Stimulated activated CD4-positive, alpha-beta T cell treated with anti-CD3 and anti-CD28 coated beads, Interleukin-2, amount 100 ng/mL, for 4 hours (primary cell): ENCODE results near the gene CASP5.
"Not testable (repeated sequence)": the region's sequence is repeated elsewhere in the genome, so short reads cannot be mapped to it uniquely, and the experiment has no call there.

Experiments
- DNase-seq: peaks from one replicate; pipeline ENCODE4 v3.0.0-alpha.2; 2020; ENCODE audit warnings: low read depth

The CASP5 gene

DNA sequence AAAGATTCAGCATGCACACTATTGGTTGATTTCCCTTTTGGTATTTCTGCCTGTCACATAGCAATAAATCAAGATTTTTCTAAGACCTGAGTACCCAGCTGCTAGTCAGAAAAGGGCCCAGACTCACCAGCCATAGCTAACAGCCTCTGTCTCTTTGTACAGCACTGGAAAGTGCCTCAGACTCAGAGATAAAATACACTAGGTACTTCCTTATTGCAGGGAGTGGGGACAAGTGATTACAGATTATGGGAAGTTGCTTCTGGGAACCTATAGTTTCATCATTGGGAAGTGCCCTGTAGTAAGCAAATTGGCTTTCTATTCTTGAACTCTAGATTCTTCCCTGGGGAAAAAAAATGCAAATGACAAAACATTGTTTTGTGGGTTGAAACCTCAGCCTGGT lies at the start of gene CASP5:
Gene CASP5 (minus strand): TSS at position 166 of the 400 bp plus-strand sequence. CDS start 32 bp downstream, at position 134.
- DNase-seq, result no peak

DNA sequence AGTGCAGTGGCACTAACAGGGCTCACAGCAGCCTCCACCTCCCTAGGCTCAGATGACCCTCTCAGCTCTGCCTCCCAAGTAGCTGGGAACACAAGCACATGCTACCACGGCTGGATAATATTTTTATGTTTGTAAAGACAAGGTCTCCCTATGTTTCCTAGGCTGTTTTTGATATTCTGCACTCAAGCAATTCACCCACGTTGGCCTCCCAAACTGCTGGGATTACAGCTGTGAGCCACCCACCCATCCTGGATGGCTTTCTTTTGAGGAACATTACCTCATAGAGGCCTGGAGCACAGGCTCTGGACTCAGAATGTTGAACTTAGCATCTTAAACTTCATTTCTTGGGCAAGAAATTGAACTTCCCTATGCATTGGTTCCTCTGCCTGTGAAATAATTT lies 49.1 kb upstream of the CASP5 start:
- DNase-seq, result not testable (repeated sequence)

DNA sequence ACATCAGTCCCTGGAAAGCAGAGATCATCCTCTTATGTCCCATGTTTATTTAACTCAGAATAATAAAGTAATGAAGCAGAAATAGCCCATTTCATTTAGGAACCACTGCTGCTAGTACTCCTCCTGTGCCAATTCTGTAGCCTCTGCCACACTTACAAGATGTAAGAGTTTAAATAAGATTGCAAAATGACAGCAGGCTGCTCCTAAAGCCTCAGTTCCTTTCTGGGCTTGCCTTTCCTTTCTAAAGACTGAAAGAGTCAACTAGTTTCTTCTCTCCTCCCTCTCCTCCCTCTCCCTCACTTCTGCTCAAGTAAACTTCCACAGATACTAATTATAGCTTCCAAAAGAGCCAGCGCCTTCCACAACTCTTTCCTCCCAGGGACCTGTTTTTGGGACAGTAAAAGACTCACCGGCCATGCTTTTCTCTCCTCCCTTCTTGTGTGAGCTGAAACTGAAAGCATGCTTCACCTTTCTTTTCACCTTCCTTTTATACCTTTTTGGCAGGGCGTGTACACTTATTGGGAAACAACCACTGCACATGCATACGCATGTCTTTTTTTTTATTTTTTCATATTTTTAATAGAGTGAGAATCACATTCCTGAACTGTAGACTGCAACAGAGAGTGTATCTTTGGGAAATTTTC lies 48.2 kb upstream of the CASP5 start:
- peak; percentile 2 for DNase-seq

DNA sequence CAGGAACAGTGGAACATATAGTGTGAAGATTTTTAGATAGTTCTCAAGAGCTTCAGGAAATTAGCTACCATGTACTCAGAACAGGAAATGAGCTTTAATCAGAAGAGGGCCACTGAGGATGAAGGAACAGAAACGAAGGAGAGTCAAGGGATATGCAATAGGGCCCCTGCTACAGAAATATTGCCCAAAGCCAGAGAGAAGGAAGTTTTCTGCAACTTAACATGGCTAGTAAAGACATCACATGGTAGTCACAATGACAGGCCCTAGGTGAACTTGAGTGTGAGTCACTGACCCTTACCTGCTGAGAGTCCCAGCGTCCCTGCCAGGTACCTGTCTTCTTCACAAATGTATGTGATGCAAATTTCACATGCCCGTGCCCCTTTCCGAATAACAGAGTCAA lies 47.3 kb upstream of the CASP5 start:
- peak; percentile 6 for DNase-seq

DNA sequence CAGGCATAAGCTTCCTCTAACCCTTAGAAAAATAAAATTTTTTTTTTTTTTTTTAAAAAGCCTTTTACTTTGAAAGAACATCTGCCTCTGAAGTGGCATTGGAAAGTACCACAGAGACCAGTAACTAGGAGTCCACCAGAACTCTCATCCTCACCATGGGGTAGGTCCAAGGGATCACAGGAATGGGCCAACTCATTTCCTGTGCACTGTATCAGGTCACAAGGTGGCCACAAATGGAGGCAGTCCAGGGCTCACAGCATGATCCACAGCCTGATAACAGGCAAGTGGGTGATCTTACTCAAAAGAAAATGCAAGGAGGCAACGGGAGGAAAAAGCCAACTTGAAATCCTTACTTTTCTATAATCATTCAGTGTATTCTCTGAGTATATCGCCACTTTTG lies 46.8 kb upstream of the CASP5 start:
- not testable (repeated sequence) for DNase-seq

DNA sequence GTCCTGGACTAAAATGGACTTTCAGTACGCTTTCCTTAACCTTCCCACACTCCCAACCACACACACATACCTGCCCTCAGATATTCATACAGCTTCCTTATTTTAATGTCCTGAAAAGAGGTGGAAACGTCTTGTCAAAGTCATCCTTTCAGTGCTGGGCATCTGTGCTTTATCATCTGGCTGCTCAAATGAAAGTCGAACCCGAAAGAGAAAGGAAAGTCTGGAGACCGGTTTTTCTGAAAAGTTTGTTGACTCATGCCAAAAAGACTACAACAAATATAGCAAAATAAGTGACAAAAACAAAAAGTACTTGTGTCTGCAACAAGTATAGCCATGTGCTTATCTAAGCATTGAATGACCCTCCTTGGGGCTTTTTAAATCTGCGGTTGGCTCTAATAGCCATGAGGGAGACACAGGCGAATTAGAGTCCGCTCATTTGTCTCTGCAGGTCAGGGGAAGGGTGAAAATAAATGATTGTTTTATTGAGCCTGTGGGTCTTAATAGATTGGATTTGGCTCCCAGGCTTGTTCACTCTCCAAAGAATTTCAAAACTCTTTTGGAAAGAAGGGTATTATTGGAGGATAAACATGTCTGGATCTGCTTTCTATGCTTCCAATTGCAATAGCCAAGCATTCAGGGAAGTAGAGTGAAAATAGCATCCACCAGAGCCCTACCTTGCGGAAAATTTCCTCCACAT lies 40.4 kb upstream of the CASP5 start:
- not testable (repeated sequence) for DNase-seq

DNA sequence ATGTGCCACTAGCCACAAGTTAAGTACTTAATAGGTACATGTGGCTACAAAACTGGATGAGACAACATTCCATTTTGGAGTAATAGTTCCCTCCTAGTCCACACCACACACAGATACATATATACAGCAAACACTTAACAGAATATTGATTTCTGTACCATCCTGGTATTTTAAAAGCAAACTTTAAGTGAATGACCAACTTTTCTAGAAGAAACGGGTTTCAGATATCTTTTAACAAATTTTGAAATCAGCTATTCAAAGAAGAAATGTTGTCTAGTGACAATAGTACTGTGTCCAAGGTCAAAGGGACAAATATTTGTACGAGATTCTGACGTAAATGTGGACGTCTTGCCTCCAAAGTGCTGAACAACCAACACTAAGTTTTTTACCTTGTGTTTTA lies 34.5 kb upstream of the CASP5 start:
- no peak for DNase-seq

DNA sequence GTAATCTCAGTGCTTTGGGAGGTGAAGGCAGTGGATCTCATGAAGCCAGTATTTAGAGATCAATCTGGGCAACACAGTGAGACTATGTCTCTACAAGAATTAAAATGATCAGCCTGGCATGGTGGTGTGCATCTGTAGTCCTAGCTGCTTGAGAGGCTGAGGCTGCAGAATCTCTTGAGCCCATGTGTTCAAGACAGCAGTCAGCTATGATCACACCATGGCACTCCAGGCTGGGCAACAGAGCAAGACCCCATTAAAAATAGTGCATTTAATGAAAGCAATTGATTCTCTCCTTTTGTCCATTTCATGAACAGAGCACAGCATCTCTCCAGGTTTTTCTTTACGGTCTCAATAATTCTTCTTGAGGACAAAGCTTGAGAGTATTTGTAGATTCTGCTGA lies 33.5 kb upstream of the CASP5 start:
- DNase-seq, result no peak

DNA sequence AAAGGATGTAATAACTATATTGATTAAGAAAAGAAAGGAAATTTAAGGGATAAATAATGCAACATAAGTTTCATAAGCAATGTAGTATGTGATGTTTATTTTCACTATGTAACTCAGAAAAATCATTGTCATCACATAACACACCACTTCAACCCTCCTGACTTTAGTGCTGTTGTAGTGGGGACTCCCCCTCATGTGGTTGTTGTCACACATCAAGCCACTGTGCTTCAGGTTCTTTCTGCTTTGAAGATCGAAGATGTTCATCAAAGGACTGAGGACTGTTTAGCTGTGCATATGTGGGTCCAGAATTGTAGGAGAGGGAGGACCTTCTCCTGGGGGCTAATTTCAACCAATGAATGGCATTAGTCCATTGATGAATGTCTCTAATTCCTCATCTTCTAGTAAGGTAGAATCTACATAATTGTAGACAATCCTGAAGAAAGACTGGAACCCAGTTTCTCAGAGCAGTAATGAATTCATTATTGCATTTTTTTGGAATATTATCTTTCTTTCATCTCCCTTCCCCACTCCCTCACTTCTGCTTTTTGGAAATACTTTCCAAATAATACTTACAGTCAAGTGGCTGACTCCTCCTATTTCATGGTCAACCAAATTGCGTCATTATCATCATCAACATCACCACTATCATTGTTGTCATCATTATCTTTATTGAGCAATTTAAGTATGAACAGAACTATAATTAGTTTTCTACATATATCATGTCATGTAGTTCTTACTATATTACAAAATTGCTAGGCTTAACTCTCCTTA lies 31.9 kb upstream of the CASP5 start:
- no peak for DNase-seq

DNA sequence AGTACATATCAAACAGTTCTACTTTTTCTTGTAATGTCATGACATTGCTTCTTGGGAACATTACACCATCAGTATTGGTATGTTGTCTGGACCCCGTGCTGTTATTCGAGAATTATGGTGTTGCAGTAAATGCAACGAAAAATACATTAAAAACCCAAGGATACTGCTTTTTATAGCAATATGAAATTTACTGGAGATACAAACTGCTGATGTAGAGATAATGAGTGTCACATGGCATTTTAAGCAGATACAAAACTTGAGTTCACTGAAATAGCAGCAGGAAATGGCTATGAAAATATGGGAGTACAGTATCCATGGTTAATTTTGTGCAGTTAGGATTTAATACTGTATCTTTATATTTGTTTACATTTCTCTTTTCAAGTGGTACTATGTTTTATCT lies 29.5 kb upstream of the CASP5 start:
- no peak for DNase-seq

DNA sequence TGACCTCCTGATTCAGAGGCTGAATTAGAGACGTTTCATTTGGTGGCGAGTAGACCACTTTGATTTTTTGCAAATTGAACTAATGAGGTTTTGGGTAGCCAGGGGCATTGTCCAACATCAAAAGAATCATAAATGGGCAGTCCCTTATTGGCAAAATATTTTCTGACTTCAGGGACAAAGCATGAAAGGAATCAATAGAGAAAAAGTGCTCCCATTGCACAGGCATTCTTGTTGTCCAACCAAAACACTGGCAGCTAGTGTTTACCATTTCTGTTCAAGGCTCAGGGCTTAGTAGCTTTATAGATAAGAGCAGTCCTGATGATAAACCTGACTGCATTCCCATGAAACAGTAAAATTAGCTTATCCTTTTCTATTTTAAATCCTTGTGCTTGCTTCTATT lies 28.6 kb upstream of the CASP5 start:
- DNase-seq, result no peak

DNA sequence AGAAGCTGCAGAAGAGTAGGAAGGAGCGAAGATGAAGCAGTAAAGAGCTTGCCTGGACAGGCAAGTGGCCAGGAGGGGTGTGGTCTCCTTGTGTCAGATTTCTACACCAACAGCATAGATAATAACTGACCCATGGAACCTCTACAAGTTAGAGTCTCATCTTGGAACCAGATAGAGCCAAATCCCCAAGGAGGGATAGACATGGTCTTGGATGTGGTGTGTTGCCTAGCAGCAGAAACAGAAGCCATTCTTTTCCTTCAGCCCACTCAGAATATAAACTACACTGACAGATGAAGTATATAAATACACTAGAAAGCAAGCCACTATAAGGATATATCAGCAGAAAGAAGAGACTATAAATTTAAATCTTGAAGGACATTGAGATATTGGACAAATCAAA lies 26.5 kb upstream of the CASP5 start:
- DNase-seq, result no peak

DNA sequence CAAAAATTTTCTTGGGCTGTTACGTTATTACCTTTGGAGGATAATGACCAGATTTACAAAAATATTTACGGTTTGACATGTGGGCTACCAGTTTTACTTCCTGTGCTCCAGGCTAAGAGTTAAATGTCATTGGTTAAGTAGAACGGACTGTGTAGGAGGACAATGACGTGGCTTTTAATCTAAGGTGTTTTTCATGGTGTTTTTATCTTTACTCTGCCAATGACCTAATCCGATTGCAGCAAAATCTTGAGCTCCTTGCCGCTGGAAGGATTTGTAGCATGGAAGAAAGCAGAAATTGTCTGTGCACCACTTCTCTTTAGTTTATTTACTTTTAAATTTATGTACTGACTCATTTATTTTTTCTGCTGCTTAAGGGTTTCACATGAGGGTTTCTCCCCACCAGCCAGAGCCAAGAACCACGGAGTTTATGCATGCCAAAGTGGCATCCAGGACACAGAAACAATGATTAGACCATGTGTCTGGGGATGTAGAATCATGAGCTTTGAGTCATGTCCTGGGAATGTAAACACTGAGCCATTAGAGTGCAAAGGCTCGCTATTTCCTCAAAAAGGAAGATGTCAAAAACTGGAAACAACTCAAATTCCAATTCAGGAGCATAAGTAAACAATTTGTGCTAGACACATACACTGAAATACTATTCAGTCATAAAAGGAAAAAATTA lies 24.1 kb upstream of the CASP5 start:
- DNase-seq, result no peak

DNA sequence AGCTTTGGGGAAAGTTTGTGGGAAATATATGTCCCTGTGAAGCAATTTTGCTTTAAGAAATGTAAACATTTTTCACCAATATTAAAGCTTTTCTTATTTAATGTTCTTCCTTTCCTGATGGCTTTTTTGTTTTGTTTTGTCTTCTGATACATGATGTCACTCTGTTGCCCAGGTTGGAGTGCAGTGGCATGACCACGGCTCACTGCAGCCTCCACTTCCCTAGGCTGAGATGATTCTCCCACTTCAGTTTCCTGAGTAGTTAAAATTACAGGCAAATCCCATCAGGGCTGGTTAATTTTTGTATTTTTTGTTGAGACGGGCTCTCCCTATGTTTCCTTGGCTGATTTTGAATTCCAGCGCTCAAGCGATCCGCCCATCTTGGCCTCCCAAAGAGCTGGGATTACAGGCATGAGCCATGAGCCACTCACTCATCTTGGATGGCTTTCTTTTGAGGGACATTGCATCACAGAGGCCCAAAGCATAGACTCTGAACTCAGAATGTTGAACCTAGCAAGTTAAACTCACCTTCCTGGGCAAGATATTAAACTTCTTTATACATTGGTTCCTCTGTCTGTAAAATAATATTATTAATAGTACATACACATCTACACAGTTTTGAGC lies 22.8 kb upstream of the CASP5 start:
- DNase-seq, result no peak

DNA sequence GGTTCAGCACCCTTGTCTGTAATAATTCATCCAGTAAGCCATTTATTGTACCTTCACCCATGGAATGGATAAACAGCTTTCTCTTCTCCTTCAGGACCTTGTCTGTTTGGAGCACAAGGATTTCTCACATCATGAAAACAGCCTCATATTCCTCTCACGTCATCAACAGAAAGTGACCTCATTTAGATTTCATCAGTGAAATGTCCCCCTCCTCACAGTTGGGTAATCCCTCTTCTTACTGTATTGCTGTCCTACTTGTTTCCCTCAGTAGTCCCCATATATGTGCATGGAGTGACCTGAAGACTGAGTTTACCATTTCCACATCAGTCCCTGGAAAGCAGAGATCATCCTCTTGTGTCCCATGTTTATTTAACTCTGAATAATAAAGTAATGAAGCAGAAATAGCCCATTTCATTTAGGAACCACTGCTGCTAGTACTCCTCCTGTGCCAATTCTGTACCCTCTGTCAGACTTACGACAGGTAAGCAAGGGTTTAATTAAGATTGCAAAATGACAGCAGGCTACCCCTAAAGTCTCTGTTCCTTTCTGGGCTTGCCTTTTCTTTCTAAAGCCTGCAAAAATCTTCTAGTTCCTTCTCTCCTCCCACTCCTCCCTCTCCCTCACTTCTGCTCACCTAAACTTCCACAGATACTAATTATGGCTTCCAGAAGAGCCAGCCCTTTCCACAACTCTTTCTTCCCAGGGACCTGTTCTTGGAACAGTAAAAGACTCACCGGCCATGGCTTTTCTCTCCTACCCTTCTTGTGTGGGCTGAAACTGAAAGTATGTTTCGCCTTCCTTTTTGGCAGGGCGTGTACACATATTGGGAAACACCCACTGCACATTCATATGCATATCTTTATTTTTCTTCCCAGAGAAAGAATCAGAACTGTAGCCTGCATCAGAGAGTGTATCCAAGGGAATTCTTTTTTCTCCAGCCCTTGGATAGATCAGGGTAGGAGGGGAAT lies 21.9 kb upstream of the CASP5 start, which contains the start of gene CARD16:
Gene CARD16 (minus strand): TSS at position 779 of the 968 bp plus-strand sequence. CDS start 38 bp downstream, at position 741.
- peak; percentile 34 for DNase-seq

DNA sequence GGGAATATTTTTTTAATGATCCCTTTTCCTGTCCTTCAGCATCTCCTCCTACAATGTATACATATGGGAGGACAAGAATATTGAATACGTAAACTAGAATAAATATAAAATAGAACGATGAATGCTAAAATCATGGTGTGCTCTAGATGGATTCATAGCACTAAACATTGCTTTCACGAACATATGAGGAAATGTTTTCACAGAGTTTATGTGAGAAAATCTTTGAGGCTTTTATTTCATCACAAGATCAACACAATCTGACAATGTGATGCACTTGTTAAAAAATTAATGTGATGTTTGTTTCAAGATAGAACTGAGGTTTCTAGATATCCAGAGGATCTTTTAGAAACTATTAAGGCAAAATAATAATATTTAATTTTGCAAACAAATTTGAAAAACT lies 19.2 kb upstream of the CASP5 start:
- no peak for DNase-seq

DNA sequence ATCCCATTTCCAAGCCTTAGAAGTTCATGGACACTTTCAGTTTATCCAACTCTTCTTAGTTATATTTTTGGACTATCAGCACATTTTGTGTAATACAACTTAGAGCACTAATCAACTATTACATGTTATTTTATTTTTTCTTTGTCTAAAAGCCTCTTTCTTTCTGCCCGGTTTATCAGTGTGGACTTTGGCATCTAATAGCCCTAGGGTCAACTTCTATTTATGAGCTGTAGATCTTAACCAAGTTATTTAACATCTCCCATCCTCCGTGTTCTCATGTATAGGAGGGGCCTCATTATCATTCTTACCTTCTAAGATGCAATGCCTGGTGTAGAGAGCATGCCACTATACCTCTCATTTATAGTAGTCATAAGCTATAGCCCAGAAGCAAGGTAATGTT lies 17.7 kb upstream of the CASP5 start:
- no peak for DNase-seq

DNA sequence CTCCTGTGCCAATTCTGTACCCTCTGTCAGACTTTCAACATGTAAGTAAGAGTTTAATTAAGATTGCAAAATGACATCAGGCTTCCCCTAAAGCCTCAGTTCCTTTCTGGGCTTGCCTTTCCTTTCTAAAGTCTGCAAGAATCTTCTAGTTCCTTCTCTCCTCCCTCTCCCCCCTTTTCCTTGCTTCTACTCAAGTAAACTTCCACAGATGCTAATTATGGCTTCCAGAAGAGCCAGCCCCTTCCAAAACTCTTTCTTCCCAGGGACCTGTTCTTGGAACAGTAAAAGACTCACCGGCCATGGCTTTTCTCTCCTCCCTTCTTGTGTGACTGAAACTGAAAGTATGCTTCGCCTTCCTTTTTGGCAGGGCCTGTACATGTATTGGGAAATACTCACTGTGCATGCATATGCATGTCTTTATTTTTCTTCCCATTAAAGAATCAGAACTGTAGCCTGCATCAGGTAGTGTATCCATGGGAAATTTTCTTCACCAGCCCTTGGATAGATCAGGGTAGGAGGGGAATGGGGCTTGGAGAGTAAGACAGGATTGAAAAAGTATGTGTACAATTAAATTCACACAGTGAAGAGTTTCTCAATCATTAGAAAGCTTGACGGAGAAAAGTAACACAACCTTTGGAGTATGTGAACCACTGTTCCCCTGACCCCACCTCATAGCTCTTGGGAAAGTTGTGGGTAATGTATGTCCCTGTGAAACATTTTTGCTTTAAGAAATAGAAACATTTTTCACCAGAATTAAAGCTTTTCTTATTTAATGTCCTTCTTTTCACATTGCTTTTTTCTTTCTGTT lies 12.0 kb upstream of the CASP5 start, which contains the start of gene CASP1:
Gene CASP1 (minus strand): TSS at position 332 of the 808 bp plus-strand sequence. CDS start 31 bp downstream, at position 301.
- peak; percentile 24 for DNase-seq

DNA sequence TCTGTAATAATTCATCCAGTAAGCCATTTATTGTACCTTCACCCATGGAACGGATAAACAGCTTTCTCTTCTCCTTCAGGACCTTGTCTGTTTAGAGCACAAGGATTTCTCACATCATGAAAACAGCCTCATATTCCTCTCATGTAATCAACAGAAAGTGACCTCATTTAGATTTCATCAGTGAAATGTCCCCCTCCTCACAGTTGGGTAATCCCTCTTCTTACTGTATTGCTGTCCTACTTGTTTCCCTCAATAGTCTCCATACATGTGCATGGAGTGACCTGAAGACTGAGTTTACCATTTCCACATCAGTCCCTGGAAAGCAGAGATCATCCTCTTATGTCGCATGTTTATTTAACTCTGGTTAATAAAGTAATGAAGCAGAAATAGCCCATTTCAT lies 11.4 kb upstream of the CASP5 start:
- not testable (repeated sequence) for DNase-seq

DNA sequence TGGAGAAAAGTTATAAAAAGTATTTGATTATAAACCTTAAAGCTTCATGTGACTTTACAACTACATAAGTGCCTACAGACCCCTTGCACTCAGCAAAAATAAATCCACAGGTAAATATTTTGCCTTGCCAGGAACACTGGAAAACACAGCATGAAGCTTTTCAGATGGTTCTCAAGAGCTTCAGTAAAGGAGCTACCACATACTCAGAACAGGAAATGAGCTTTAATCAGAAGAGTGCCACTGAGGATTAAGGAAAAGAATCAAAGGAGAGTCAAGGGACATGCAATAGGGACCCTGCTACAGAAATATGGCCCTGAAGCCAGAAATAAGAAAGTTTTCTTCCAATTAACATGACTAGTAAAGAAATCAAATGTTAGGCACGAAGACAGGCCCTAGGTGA lies 10.8 kb upstream of the CASP5 start:
- DNase-seq, result no peak
